GM12878 (cell line): ENCODE results near the gene RCE1. TPM values are rescaled to one million over a fixed set of nuclear protein-coding genes. Genes with fewer than 3 reads are reported as not detected.
A peak's percentile ranks its signal among the peaks of the same experiment; 100 is the strongest.

Source experiments
- ATAC-seq: fragments of 200-7000 bp; cut with Tn5 transposase; 3 replicates; pipeline ENCODE4 v1.9.1; 2020; ENCODE audit warnings: mild to moderate bottlenecking, moderate library complexity
- BruUV-seq: library from RNA; stranded (reverse); fragments of 400-500 nt; replicated peaks from 2 replicates; lab custom pipeline; 2021; lab: Mats Ljungman, UMichigan
- CTCF ChIA-PET: fragments of 300-600 bp; sonication (Branson Sonifier 250); formaldehyde crosslinking; extraction: SDS; loops from one replicate; lab custom pipeline; 2021; ENCODE audit warnings: inconsistent platforms; lab: Yijun Ruan, JAX
- POLR2A ChIA-PET: fragments of 350-600 bp; formaldehyde crosslinking; extraction: SDS; loops from one replicate; lab custom pipeline; 2021; ENCODE audit warnings: inconsistent platforms; lab: Charles Lee
- RAD21 ChIA-PET: fragments of 300-600 bp; sonication (Branson Sonifier 250); formaldehyde crosslinking; loops from one replicate; lab custom pipeline; 2023; ENCODE audit warnings: antibody characterized with exemption; ENCODE audit not compliant: unreplicated experiment; lab: Charles Lee
- SMC1A ChIA-PET: fragments of 300-600 bp; sonication (Branson Sonifier 250); formaldehyde crosslinking; loops from one replicate; lab custom pipeline; 2023; ENCODE audit not compliant: unreplicated experiment, uncharacterized antibody; lab: Charles Lee
- DNase-seq: peaks from one replicate; pipeline ENCODE4 v3.0.0-alpha.2; 2011; ENCODE audit warnings: low read depth, low spot score
- FAIRE-seq: peaks from 3 replicates; lab custom pipeline; 2011; peaks lifted over from hg19 to GRCh38; lab: Jason Lieb, UNC
- H2AFZ ChIP-seq: 2 replicates; pipeline ENCODE4 v1.6.0; 2011; ENCODE audit warnings: low read depth, low read length, control low read depth; ENCODE audit not compliant: control insufficient read depth
- H3K27ac ChIP-seq: 2 replicates; pipeline ENCODE4 v1.5.1; 2011; ENCODE audit warnings: control low read depth; ENCODE audit not compliant: control insufficient read depth, insufficient read depth
- H3K27me3 ChIP-seq, 2 experiments: replicated peaks in 1 of 2; 2 replicates each; pipeline versions ENCODE4 v1.6.0 to v1.6.1; 2011; ENCODE audit warnings: low read length in 1 of 2; ENCODE audit not compliant: control insufficient read depth in 2 of 2, insufficient read depth in 2 of 2
- H3K36me3 ChIP-seq, 2 experiments: 2 replicates each; pipeline ENCODE4 v1.5.1; 2011; ENCODE audit warnings: low read length in 1 of 2; ENCODE audit not compliant: control insufficient read depth in 2 of 2, insufficient read depth in 2 of 2
- H3K4me1 ChIP-seq: 2 replicates; pipeline ENCODE4 v1.6.1; 2011; ENCODE audit warnings: mild to moderate bottlenecking, low read length, moderate library complexity, mixed read lengths; ENCODE audit not compliant: control insufficient read depth, insufficient read depth
- H3K4me2 ChIP-seq: 2 replicates; pipeline ENCODE4 v1.6.0; 2011; ENCODE audit warnings: control low read depth; ENCODE audit not compliant: control insufficient read depth, insufficient read depth
- H3K4me3 ChIP-seq: fragments of 200-600 bp; sonication (generic); 2 replicates; pipeline ENCODE4 v1.5.1; 2016
- H3K79me2 ChIP-seq: 2 replicates; pipeline ENCODE4 v1.6.0; 2011; ENCODE audit warnings: low read length; ENCODE audit not compliant: control insufficient read depth, insufficient read depth
- H3K9ac ChIP-seq: 2 replicates; pipeline ENCODE4 v1.8.0; 2011; ENCODE audit warnings: low read length, control low read depth, mixed read lengths; ENCODE audit not compliant: control insufficient read depth, insufficient read depth
- H3K9me3 ChIP-seq: replicated peaks from 3 replicates; pipeline ENCODE4 v1.5.1; 2011; ENCODE audit warnings: mild to moderate bottlenecking, low read length; ENCODE audit not compliant: control insufficient read depth, insufficient read depth
- H4K20me1 ChIP-seq: 2 replicates; pipeline ENCODE4 v1.6.0; 2011; ENCODE audit not compliant: control insufficient read depth, insufficient read depth
- BCLAF1 ChIP-seq: fragments of 450-650 bp; IDR thresholded peaks from 2 replicates; pipeline ENCODE4 v1.6.1; 2017; ENCODE audit warnings: antibody characterized with exemption, mild to moderate bottlenecking, moderate library complexity
- CBX5 ChIP-seq: sonication (generic); IDR thresholded peaks from 2 replicates; pipeline ENCODE4 v1.6.1; 2016; ENCODE audit warnings: low read depth, moderate library complexity, mild to moderate bottlenecking, inconsistent platforms
- CEBPB ChIP-seq, 2 experiments: fragments of 150-350 bp in 1 of 2; IDR thresholded peaks; 2 replicates each; pipeline ENCODE4 v1.6.1; 2012 to 2014; ENCODE audit warnings: low read depth in 2 of 2, low read length in 2 of 2, borderline replicate concordance in 1 of 2, inconsistent platforms in 1 of 2
- CHD2 ChIP-seq: IDR thresholded peaks from 2 replicates; pipeline ENCODE4 v1.6.1; 2011; ENCODE audit warnings: low read depth, low read length, improper control_type of control experiment, borderline replicate concordance
- FOXM1 ChIP-seq: IDR thresholded peaks from 2 replicates; pipeline ENCODE4 v1.6.1; 2012; ENCODE audit warnings: low read depth, mild to moderate bottlenecking, inconsistent platforms, low read length, moderate library complexity
- IKZF2 ChIP-seq, 2 experiments: fragments of 450-650 bp; IDR thresholded peaks; 2 replicates each; pipeline ENCODE4 v1.6.1; 2017; ENCODE audit warnings: mild to moderate bottlenecking in 2 of 2, moderate library complexity in 2 of 2
- IRF3 ChIP-seq: fragments of 450-650 bp; IDR thresholded peaks from 2 replicates; pipeline ENCODE4 v1.6.1; 2014; ENCODE audit warnings: mild to moderate bottlenecking
- KDM1A ChIP-seq: fragments of 200-600 bp; sonication (generic); IDR thresholded peaks from 2 replicates; pipeline ENCODE4 v1.6.1; 2016; ENCODE audit warnings: borderline replicate concordance
- NFYB ChIP-seq: IDR thresholded peaks from 2 replicates; pipeline ENCODE4 v1.6.1; 2011; ENCODE audit warnings: low read depth, mild to moderate bottlenecking, low read length, improper control_type of control experiment, moderate library complexity; ENCODE audit not compliant: insufficient read depth
- TARDBP ChIP-seq: IDR thresholded peaks from 2 replicates; pipeline ENCODE4 v1.6.1; 2016; ENCODE audit warnings: borderline replicate concordance
- USF1 ChIP-seq: IDR thresholded peaks from 2 replicates; pipeline ENCODE4 v1.6.1; 2011; ENCODE audit warnings: borderline replicate concordance, low read depth, mild to moderate bottlenecking, moderate library complexity, mixed read lengths, low read length; ENCODE audit not compliant: insufficient read depth; ENCODE audit errors: extremely low read length
- ZBTB11 ChIP-seq: fragments of 450-650 bp; formaldehyde crosslinking; IDR thresholded peaks from 2 replicates; pipeline ENCODE4 v1.5.0; 2022; ENCODE audit warnings: mild to moderate bottlenecking, missing genetic modification characterization
- ZNF24 ChIP-seq: fragments of 450-650 bp; IDR thresholded peaks from 2 replicates; pipeline ENCODE4 v1.6.1; 2017; ENCODE audit warnings: antibody characterized with exemption, mild to moderate bottlenecking
- ZZZ3 ChIP-seq: IDR thresholded peaks from 2 replicates; pipeline ENCODE4 v1.6.1; 2011; ENCODE audit warnings: low read depth; ENCODE audit not compliant: control insufficient read depth, insufficient read length
- WGBS: methylation state at CpG from one replicate; pipeline ENCODE4 v1.1.6; 2016; ENCODE audit warnings: low lambda C conversion rate; ENCODE audit not compliant: insufficient replicate concordance, insufficient coverage; ENCODE audit errors: missing lambda C conversion rate; 5-methylcytosine and 5-hydroxymethylcytosine counted together
- in situ Hi-C: fragments of 300-500 bp; cut with MboI; formaldehyde crosslinking; loops from 9 replicates; pipeline ENCODE4 v1.14.3; 2018; ENCODE audit warnings: mixed read lengths
- intact Hi-C: fragments of 100-400 bp; cut with micrococcal nuclease; formaldehyde crosslinking; loops from one replicate; pipeline ENCODE4 v1.14.2; 2022; ENCODE audit not compliant: unreplicated experiment
- polyA plus RNA-seq, 11 experiments: library from polyadenylated mRNA; depleted of rRNA in 4 of 11; unstranded in 6 of 11; stranded (reverse) in 5 of 11; fragments of >200 nt; fragmentation: Nextera tagmentation in 4 of 11; fragmentation: Illumina TruSeq in 1 of 11; extraction: Ambion mirVana in 4 of 11; extraction: Trizol in 1 of 11; gene quantifications; 1 replicate in 1 of 11; 2 replicates in 10 of 11; pipeline versions ENCODE4 v1.2.1 to v1.2.3, GENCODE V29; 2011 to 2016; ENCODE audit warnings: inconsistent platforms in 2 of 11, missing spikeins in 2 of 11, low read depth in 1 of 11
- total RNA-seq, 4 experiments: library from RNA; depleted of rRNA in 3 of 4; stranded (reverse); fragments of >200 nt in 3 of 4; fragmentation: Illumina TruSeq in 1 of 4; extraction: Trizol in 1 of 4; gene quantifications; 2 replicates each; pipeline versions ENCODE4 v1.2.1 to v1.2.3, GENCODE V29; 2013 to 2021

The RCE1 gene
- total and polyA plus RNA-seq, 10 of the 15 experiments (the other 5 are each of a cell fraction or from before 2014, with no cell fraction given), result 0.79 to 32.9 (median 16.4) TPM

- CTCF ChIA-PET, result interaction anchor here (0.6 to 1.0 kb wide), 4 partner anchors 9 to 267 kb away, joined by 3 to 4 read pairs (median 3); no protein-coding TSS in a partner anchor
- H3K9ac ChIP-seq, result peak overlapping the region; percentile 99
- intact Hi-C loops (no loop called here), in situ Hi-C loops (no loop called here)
- RAD21 ChIA-PET, result interaction anchor here (1.2 to 2.9 kb wide), 2 partner anchors 11 kb away, joined by 3 to 10 read pairs; no protein-coding TSS in a partner anchor
- H3K9me3 ChIP-seq, result no peaks in the 10 kb centered on the region
- H2AFZ ChIP-seq, result no peak overlapping the region
- FAIRE-seq, result no peak
- H3K79me2 ChIP-seq, result peaks cover 37% of the 10 kb centered on the region
- DNase-seq, result no peak
- H3K4me3 ChIP-seq, result peak overlapping the region; percentile 95
- peaks cover 16% of the 10 kb centered on the region for H3K4me1 ChIP-seq
- no peak for TF ChIP-seq TARDBP
- TF ChIP-seq KDM1A, result no peak
- TF ChIP-seq CEBPB (IDR thresholded peaks at IDR 0.05; ENCODE audit: borderline replicate concordance in 1 of 2, low read depth in 2 of 2, low read length in 2 of 2), result no peak
- TF ChIP-seq ZBTB11 (CRISPR knock-in tag), result no peak
- no peak for TF ChIP-seq FOXM1
- no peak for TF ChIP-seq IKZF2 (IDR thresholded peaks at IDR 0.05)
- TF ChIP-seq NFYB, result no peak
- no peak for TF ChIP-seq CHD2
- no peak for TF ChIP-seq BCLAF1
- no peak for TF ChIP-seq USF1
- no peak for TF ChIP-seq ZNF24
- no peak for TF ChIP-seq CBX5
- TF ChIP-seq IRF3, result no peak
- no peak for TF ChIP-seq ZZZ3
- peak overlapping the region; percentile 81 for H3K4me2 ChIP-seq
- no peak overlapping the region for H3K27ac ChIP-seq
- no peaks in the 10 kb centered on the region for H3K27me3 ChIP-seq
- SMC1A ChIA-PET, result interaction anchor here (3.7 kb wide), 1 partner anchor 11 kb away, joined by 14 read pairs; no protein-coding TSS in a partner anchor
- H3K36me3 ChIP-seq, result peaks cover 4 to 7% of the 10 kb centered on the region in 2 experiments; a peak in 2 of 4 replicates
- POLR2A ChIA-PET, result interaction anchor here (0.6 to 5.5 kb wide), 5 partner anchors 11 to 378 kb away, joined by 3 to 49 read pairs (median 4); partner anchors contain the start of genes PELI3 and RBM4B
- no peaks in the 10 kb centered on the region for H4K20me1 ChIP-seq
- ATAC-seq, result no peak
- BruUV-seq, result no TSS peak
- 94% methylated on average over 12 of the region's 12 CpGs for WGBS
These were observed 1.4 kb downstream of the RCE1 start for GRCh38 chr11:66844496-66845142.
